Choroid plexus epithelial cell (primary cell): Measurements from ENCODE around the gene MYH9.

Experiments used
- DNase-seq: peaks from one replicate; pipeline ENCODE4 v3.0.0-alpha.2; 2010; ENCODE audit warnings: low read depth
- H3K4me3 ChIP-seq: 2 replicates; pipeline ENCODE4 v1.5.1; 2011; ENCODE audit warnings: low read depth, mild to moderate bottlenecking, control low read depth, low read length, moderate library complexity
- TF ChIP-seq, protein P1 (sequence below): conservative IDR thresholded peaks from 2 replicates; pipeline ENCODE4 v1.5.1; 2011; ENCODE audit warnings: low read depth, mild to moderate bottlenecking, control low read depth, inconsistent platforms, low read length, moderate library complexity

Gene MYH9

DNA sequence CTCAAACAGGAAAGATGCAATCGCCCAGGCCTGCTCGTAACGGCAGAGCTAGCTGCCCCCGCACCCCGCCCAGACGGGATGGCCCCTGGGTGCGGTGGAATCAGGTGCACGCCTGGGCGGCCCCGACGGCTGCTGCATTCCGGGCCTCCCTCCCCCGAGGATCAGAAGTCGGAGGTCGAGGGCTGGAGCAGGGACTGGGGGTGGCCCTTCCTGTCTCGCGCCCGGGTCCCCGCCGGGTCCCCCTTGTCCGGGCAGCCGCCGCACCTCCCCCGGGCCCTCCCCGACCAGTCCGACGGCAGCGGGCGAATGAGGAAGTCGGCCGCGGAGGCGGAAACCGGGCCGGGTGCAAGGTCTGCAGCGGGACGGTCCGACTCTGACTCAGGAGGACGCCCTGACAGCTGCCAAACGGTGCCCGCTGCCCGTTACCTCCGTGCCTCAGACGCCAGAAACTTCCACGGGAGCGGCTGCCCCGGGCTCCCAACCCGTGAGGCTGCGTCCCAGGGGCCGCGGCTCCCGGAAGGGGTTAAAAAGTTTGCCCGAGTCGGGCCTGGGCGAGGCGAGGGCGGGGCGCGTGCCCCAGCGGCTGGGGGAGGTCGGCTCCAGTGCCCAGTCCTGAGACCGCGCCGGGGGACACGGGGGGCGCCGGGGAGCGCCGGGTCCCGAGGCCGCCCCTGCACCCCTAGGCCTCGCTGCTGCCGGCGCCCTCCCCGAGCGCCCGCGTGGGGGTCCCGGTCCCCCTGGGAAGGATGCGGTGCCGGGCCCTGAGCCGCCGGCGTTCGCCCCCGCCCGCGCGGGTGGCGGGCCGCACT, 663 bp downstream of the MYH9 start:
- DNase-seq, result no peak
- H3K4me3 ChIP-seq, result peak overlapping the region; percentile 92
- TF ChIP-seq, protein P1, sequence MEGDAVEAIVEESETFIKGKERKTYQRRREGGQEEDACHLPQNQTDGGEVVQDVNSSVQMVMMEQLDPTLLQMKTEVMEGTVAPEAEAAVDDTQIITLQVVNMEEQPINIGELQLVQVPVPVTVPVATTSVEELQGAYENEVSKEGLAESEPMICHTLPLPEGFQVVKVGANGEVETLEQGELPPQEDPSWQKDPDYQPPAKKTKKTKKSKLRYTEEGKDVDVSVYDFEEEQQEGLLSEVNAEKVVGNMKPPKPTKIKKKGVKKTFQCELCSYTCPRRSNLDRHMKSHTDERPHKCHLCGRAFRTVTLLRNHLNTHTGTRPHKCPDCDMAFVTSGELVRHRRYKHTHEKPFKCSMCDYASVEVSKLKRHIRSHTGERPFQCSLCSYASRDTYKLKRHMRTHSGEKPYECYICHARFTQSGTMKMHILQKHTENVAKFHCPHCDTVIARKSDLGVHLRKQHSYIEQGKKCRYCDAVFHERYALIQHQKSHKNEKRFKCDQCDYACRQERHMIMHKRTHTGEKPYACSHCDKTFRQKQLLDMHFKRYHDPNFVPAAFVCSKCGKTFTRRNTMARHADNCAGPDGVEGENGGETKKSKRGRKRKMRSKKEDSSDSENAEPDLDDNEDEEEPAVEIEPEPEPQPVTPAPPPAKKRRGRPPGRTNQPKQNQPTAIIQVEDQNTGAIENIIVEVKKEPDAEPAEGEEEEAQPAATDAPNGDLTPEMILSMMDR, result no peak

DNA sequence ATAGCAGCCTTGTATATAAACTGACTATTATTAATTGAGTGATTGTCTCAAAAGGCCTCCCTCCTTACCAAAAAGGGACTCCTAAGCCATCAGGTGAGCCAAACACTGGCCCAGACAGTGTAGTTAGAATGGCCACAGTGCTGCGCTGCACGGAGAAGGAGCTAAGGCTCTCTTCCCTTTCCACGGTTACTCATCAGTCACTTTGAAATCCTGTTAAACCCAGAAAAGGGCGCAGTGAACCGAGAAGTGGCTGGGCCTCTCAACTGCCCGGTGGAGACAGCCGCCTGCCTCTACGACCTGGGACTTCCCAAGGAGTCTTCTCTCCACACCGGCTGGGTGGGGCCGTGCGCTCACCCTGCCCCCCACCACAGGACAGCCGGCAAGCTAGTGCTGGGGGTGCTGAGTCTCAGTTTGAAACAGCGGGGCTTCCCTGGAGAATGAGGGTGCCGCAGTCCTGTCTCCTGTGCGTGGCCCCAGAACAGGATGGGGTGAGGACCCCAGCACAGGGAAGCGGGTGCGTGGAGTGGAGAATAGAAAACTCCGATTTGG, 1.3 kb downstream of the MYH9 start:
- TF ChIP-seq, protein P1, result peak; percentile 32
- DNase-seq, result no peak

GRCh38 chr22:36385491-36386350, 2.0 kb downstream of the MYH9 start:
- TF ChIP-seq, protein P1, result no peak
- no peak for DNase-seq
- peak overlapping the region; percentile 92 for H3K4me3 ChIP-seq

More for the DNA sequence above, 1.3 kb downstream of the MYH9 start:
- peak overlapping the region; percentile 92 for H3K4me3 ChIP-seq

- no peak for DNase-seq
Measured at GRCh38 chr22:36384766-36385481, 2.8 kb downstream of the MYH9 start.

DNA sequence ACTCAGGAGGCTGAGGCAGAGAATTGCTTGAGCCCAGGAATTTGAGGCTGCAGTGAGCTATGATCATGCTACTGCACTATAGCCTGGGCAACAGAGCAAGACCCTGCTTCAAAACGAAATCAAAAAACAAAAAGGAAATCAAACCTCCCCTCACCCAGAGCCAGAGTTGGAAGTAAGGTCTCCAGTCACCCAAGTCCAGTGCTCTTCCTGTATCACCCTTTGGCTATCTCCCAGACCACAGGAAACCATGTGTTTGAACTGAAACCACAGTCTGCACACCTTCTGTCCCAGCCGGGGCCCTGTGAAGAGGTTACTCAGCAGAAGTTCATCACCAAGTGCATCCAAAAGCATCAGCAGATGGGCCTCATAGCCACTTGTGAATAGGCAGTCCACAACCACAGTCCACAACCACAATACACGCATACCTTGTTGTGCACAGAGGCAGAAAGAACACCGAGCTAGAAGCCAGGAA, 4.6 kb downstream of the MYH9 start:
- no peak overlapping the region for H3K4me3 ChIP-seq
- TF ChIP-seq, protein P1, result no peak
- peak; percentile 95 for DNase-seq

More at GRCh38 chr22:36384766-36385481, 2.8 kb downstream of the MYH9 start:
- TF ChIP-seq, protein P1, result peak; percentile 17
- H3K4me3 ChIP-seq, result peak overlapping the region; percentile 92

DNA sequence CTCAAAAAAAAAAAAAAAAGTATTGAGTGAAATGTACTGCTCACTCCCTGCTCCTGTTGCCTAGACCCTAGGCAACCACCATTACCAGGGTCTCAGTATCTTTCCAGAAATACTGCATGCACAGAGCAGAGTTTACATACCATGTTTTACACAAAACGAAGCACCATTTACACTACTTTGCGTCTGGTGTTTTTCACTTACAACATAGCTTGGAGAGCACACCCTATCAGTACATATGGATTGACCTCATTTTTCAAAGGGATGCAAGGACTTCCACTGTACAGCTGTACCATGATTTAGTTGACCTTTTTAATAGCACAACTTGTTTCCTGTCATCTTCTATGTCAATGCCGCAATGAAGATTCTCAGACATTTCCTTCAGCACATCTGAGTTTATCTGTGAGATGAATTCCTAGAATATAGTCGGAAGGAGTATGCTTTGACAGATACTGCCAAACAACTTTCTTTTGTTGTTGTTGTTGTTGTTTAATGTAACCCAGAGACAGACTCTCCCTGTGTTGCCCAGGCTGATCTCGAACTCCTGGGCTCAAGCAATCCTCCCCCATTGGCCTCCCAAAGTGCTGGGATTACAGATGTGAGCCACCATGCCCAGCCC, 6.1 kb downstream of the MYH9 start:
- TF ChIP-seq, protein P1, result no peak
- no peak overlapping the region for H3K4me3 ChIP-seq
- DNase-seq, result no peak
